HCT116 (cell line): ENCODE results near the gene CD22. TPM values are rescaled to one million over a fixed set of nuclear protein-coding genes. Genes with fewer than 3 reads are reported as not detected.

Experiments
- ATAC-seq: fragments of 200-7000 bp; cut with Tn5 transposase; 2 replicates; pipeline ENCODE4 v1.9.1; 2020; ENCODE audit warnings: mild to moderate bottlenecking, moderate library complexity
- BruUV-seq: library from RNA; stranded (reverse); fragments of 400-500 nt; replicated peaks from 2 replicates; lab custom pipeline; 2021; lab: Mats Ljungman, UMichigan
- CTCF ChIA-PET: fragments of 300-600 bp; sonication (Branson Sonifier 250); formaldehyde crosslinking; loops from one replicate; lab custom pipeline; 2021; ENCODE audit warnings: antibody characterized with exemption; lab: Charles Lee
- POLR2A ChIA-PET: fragments of 300-600, 350-600 bp; sonication (Branson Sonifier 250); formaldehyde crosslinking; loops from one replicate; lab custom pipeline; 2021; ENCODE audit warnings: antibody characterized with exemption; lab: Charles Lee
- RAD21 ChIA-PET, 2 experiments: fragments of 300-600 bp; sonication (Branson Sonifier 250); formaldehyde crosslinking; loops; one replicate each; lab custom pipeline; 2023; ENCODE audit warnings: low total read pairs in 2 of 2; ENCODE audit not compliant: uncharacterized antibody in 2 of 2, unreplicated experiment in 2 of 2, low non-redundant PET in 1 of 2; lab: Charles Lee
- DNase-seq: peaks from one replicate; pipeline ENCODE4 v3.0.0-alpha.2; 2010; ENCODE audit warnings: low read depth, low spot score
- H2AFZ ChIP-seq: fragments of 200-600 bp; shearing (Covaris generic), sonication (generic); 2 replicates; pipeline ENCODE4 v1.6.1; 2017; ENCODE audit warnings: low read depth, mixed run types, mixed read lengths, antibody characterized with exemption, low read length; ENCODE audit not compliant: poor library complexity, severe bottlenecking
- H3K27ac ChIP-seq: 2 replicates; pipeline ENCODE4 v1.5.1; 2012; ENCODE audit warnings: low read depth, low read length
- H3K27me3 ChIP-seq: fragments of 200-600 bp; sonication (generic); 2 replicates; pipeline ENCODE4 v1.6.1; 2016; ENCODE audit warnings: mixed run types, low read length, mixed read lengths; ENCODE audit not compliant: insufficient read depth
- H3K36me3 ChIP-seq, 2 experiments: fragments of 200-500 bp in 1 of 2; fragments of 200-600 bp in 1 of 2; sonication (Bioruptor generic) in 1 of 2; sonication (generic) in 1 of 2; 2 replicates each; pipeline versions ENCODE4 v1.5.1 to v1.6.1; 2014 to 2016; ENCODE audit warnings: low read length in 2 of 2, inconsistent platforms in 1 of 2, mixed read lengths in 1 of 2, mixed run types in 1 of 2; ENCODE audit not compliant: insufficient read depth in 2 of 2, control insufficient read depth in 1 of 2
- H3K4me1 ChIP-seq, 2 experiments: fragments of 200-600 bp in 1 of 2; sonication (generic) in 1 of 2; 2 replicates each; pipeline versions ENCODE4 v1.5.1 to v1.6.1; 2012 to 2017; ENCODE audit warnings: low read length in 2 of 2, inconsistent platforms in 1 of 2, mild to moderate bottlenecking in 1 of 2, mixed read lengths in 1 of 2, mixed run types in 1 of 2, moderate library complexity in 1 of 2; ENCODE audit not compliant: insufficient read depth in 2 of 2, control insufficient read depth in 1 of 2
- H3K4me2 ChIP-seq: fragments of 200-600 bp; sonication (generic); 2 replicates; pipeline ENCODE4 v1.6.1; 2017; ENCODE audit warnings: mixed run types, low read length, mixed read lengths
- H3K4me3 ChIP-seq, 2 experiments: fragments of 200-600 bp in 1 of 2; sonication (generic) in 1 of 2; replicated peaks in 1 of 2; 2 replicates each; pipeline ENCODE4 v1.5.1; 2011 to 2016; ENCODE audit warnings: low read length in 2 of 2, control low read depth in 1 of 2, low read depth in 1 of 2, mild to moderate bottlenecking in 1 of 2, mixed read lengths in 1 of 2, mixed run types in 1 of 2
- H3K79me2 ChIP-seq: fragments of 200-600 bp; sonication (generic); 2 replicates; pipeline ENCODE4 v1.6.1; 2017; ENCODE audit warnings: mild to moderate bottlenecking, mixed run types, low read length, moderate library complexity, mixed read lengths; ENCODE audit not compliant: insufficient read depth
- H3K9ac ChIP-seq: fragments of 200-600 bp; sonication (generic); 2 replicates; pipeline ENCODE4 v1.6.1; 2016; ENCODE audit warnings: low read length, mixed read lengths
- H3K9me2 ChIP-seq: fragments of 200-600 bp; sonication (generic), shearing (Covaris generic); 2 replicates; pipeline ENCODE4 v1.6.1; 2017; ENCODE audit warnings: mixed run types, mild to moderate bottlenecking, moderate library complexity; ENCODE audit not compliant: insufficient read depth
- H3K9me3 ChIP-seq, 2 experiments: fragments of 200-500 bp in 1 of 2; fragments of 200-600 bp in 1 of 2; sonication (Bioruptor generic) in 1 of 2; sonication (generic) in 1 of 2; 2 replicates each; pipeline ENCODE4 v1.6.1; 2014 to 2017; ENCODE audit warnings: low read length in 2 of 2, mixed read lengths in 2 of 2, inconsistent platforms in 1 of 2, low read depth in 1 of 2, mild to moderate bottlenecking in 1 of 2, mixed run types in 1 of 2, moderate library complexity in 1 of 2; ENCODE audit not compliant: control insufficient read depth in 1 of 2, insufficient read depth in 1 of 2
- H4K20me1 ChIP-seq: fragments of 200-600 bp; sonication (generic), shearing (Covaris generic); 2 replicates; pipeline ENCODE4 v1.6.1; 2017; ENCODE audit warnings: mixed run types, mild to moderate bottlenecking, moderate library complexity; ENCODE audit not compliant: insufficient read depth
- ATF3 ChIP-seq: IDR thresholded peaks from 2 replicates; pipeline ENCODE4 v1.6.1; 2012
- CBX3 ChIP-seq: IDR thresholded peaks from 2 replicates; pipeline ENCODE4 v1.6.1; 2012; ENCODE audit warnings: low read depth
- ELF1 ChIP-seq: IDR thresholded peaks from 2 replicates; pipeline ENCODE4 v1.6.1; 2012; ENCODE audit warnings: low read depth, borderline replicate concordance
- EZH2phosphoT487 ChIP-seq: fragments of 200-600 bp; IDR thresholded peaks from 2 replicates; pipeline ENCODE4 v1.6.1; 2018; ENCODE audit warnings: antibody characterized with exemption, borderline replicate concordance
- JUND ChIP-seq: IDR thresholded peaks from 2 replicates; pipeline ENCODE4 v1.6.1; 2012
- POLR2A ChIP-seq: IDR thresholded peaks from 2 replicates; pipeline ENCODE4 v1.7.0; 2011; ENCODE audit warnings: borderline replicate concordance; ENCODE audit not compliant: insufficient read depth, insufficient read length; ENCODE audit errors: extremely low read depth
- POLR2AphosphoS5 ChIP-seq: IDR thresholded peaks from 2 replicates; pipeline ENCODE4 v1.6.1; 2011; ENCODE audit warnings: mild to moderate bottlenecking, low read depth, low read length, moderate library complexity
- REST ChIP-seq: IDR thresholded peaks from 2 replicates; pipeline ENCODE4 v1.6.1; 2012; ENCODE audit warnings: low read depth
- SIN3A ChIP-seq: IDR thresholded peaks from 2 replicates; pipeline ENCODE4 v1.6.1; 2012; ENCODE audit warnings: low read depth
- SRF ChIP-seq: IDR thresholded peaks from 2 replicates; pipeline ENCODE4 v1.6.1; 2012; ENCODE audit warnings: low read depth
- TCF7L2 ChIP-seq: IDR thresholded peaks from 2 replicates; pipeline ENCODE4 v1.7.0; 2011; ENCODE audit warnings: borderline replicate concordance, inconsistent platforms; ENCODE audit not compliant: insufficient read depth, insufficient read length; ENCODE audit errors: extremely low read depth
- ZBTB33 ChIP-seq: IDR thresholded peaks from 2 replicates; pipeline ENCODE4 v1.6.1; 2011; ENCODE audit warnings: mild to moderate bottlenecking, low read length, moderate library complexity; ENCODE audit not compliant: insufficient replicate concordance; ENCODE audit errors: extremely low read depth
- intact Hi-C: fragments of 100-400 bp; cut with micrococcal nuclease; formaldehyde crosslinking; loops from 2 replicates; pipeline ENCODE4 v1.10.0; 2022
- total RNA-seq: library from RNA; stranded (reverse); gene quantifications from one replicate; pipeline ENCODE4 v1.2.1, GENCODE V29; 2021; ENCODE audit not compliant: unreplicated experiment

Gene CD22
- total RNA-seq, 1 experiment from 2014 or later, result 7.0 TPM

- Histone ChIP-seq H3K9me3 (no peaks in the 10 kb centered on the region), H3K36me3 (no peaks in the 10 kb centered on the region), H3K4me1 (no peaks in the 10 kb centered on the region), H3K79me2 (no peaks in the 10 kb centered on the region), H3K9ac (no peak overlapping the region), H2AFZ (no peak overlapping the region), H3K9me2 (no peaks in the 10 kb centered on the region), H3K4me3 (no peak overlapping the region), H4K20me1 (no peaks in the 10 kb centered on the region), H3K27me3 (no peaks in the 10 kb centered on the region), H3K27ac (no peak overlapping the region), H3K4me2 (no peak overlapping the region)
- ATAC-seq (no peak), DNase-seq (no peak)
- TF ChIP-seq ELF1, result no peak
- TF ChIP-seq ATF3, result no peak
- TF ChIP-seq REST, result no peak
- TF ChIP-seq JUND, result no peak
- TF ChIP-seq SRF, result no peak
- no peak for TF ChIP-seq EZH2phosphoT487
- no peak for TF ChIP-seq TCF7L2
- TF ChIP-seq POLR2AphosphoS5, result no peak
- no peak for TF ChIP-seq SIN3A
- no peak for TF ChIP-seq POLR2A
- no peak for TF ChIP-seq ZBTB33
- TF ChIP-seq CBX3, result no peak
- ChIA-PET CTCF (no interaction called here), POLR2A (no interaction called here), RAD21 (no interaction called here)
- intact Hi-C loops, result no loop called here
- no TSS peak for BruUV-seq
Measured at GRCh38 chr19:35337984-35338296, 9.0 kb downstream of the CD22 start.
